Measurements from ENCODE around the gene B4GALT7.
"Not testable (repeated sequence)": the region's sequence is repeated elsewhere in the genome, so short reads cannot be mapped to it uniquely, and the experiment has no call there.

The B4GALT7 gene

DNA sequence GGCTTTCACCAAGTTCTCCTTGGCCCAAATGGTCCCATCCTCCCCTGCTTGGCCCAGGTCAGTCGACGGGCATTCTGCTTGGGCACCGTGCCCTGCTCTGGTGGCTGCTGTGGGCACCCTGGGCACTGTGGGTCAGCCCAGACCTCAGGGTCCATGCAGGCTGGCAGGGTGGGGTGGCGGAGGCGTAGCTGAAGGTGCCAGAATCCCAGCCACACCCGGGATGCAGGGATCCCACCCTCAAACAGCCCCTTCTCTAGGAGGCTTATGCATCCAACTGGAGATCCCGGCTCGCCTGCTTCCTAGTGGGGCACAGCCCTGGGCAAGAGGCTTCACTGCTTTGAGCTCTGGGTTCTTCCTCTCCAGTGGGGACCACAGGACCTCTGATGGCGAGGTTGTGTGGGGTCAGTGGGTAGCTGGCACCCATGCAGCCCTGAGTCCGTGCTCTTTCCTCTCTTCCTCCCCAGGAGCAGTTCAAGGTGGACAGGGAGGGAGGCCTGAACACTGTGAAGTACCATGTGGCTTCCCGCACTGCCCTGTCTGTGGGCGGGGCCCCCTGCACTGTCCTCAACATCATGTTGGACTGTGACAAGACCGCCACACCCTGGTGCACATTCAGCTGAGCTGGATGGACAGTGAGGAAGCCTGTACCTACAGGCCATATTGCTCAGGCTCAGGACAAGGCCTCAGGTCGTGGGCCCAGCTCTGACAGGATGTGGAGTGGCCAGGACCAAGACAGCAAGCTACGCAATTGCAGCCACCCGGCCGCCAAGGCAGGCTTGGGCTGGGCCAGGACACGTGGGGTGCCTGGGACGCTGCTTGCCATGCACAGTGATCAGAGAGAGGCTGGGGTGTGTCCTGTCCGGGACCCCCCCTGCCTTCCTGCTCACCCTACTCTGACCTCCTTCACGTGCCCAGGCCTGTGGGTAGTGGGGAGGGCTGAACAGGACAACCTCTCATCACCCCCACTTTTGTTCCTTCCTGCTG, 9.4 kb downstream of the B4GALT7 start:
- DNase-seq (ENCODE audit: low read depth in 2 of 2): no peak

DNA sequence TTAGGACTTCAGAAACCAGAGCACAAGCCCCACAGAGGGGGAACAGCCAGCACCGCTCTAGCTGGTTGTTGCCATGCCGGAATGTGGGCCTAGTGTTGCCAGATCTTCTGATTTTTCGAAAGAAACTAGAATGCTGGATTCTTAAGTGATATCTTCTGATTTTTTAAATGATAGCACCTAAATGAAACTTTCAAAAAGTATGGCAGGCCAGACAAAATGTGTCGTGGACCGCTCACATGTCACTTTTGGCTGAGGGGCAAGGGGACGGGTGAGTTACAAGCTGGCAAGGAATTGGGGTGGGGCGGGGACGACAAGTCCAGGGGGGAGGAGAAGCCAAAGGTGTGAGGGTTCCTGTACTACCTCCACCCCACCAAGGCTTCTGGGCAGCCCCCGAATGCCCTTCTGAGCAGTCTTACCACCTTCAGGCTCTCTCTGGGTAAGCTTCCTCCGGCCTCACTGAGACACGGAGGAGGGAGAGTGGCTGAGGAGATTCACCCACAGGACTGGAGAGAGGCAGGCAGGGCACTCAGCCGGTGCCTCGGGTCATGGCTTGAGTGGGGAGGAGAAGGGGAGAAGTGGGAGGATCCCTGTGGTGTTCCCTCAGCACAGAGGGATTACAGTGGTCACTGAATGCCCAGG, 10.3 kb downstream of the B4GALT7 start:
- no peak for DNase-seq (ENCODE audit: low read depth in 2 of 2)

DNA sequence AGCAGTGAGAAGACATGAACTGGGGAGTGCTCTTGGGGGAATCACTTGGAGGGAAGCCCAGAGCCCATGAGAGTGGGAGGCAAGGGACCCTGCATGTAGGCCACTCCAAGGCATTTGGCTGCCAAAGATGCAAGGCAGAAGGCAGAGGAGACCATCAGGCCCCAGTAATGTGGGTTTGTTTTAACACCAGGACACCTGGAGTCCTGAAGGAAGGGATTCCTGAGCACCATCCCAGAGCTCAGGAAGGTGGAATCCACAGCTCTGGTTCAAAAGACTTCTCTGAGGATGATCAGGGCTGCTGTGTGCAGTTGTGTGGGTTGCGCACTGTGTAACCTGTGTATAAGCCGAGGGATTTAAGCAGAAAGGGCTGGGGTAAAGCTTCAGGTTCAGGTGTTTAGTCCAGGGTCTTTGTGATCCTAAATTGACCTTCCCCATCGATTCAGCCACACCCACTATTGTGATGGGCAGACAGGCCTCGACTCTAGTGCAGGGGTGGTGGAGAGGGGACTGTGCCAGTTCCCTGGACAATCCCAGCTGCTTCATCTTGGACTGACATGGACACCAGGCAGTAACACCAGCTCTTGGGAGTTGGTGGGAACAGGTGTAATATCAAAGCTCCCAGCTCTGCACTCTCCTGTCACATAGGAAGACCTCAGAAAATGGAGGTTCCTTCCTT, 11.0 kb downstream of the B4GALT7 start:
- DNase-seq (ENCODE audit: low read depth in 2 of 2): no peak

DNA sequence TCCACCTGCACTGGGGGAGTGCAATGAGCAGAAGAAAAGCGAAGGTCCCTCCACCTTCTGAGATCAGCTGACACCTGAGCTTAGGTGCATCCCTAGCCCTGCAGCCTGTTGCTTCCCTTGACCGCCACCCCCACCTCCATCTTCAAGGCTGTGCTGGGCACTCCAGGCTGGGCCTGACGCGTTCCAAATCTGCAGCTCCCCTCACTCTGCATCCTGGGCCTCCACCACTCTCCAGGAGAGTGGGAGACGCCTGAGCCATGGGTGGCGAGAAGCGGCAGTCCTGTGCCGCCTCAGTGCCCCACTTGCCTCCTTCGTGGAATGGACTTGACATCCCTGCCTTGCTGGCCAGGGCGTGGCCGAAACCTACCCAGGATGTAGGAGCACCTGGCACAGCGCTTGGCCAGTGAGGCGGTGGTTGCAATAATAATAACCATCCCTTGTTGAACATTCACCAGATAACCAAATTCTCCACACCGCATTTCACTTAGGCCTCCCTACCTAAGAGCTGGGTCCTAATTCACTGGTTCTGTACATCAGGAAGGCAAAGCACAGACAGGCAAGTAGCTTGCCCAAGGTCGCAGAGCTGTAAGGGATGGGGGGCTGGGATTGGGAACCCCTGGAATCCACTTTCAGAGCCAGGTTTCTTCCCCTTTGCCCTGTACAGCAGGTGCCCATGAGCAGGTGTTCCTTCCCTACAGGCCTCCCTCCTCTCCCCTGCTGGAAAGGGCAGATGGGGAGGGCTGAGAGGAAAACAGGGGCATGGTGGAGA, 11.7 kb downstream of the B4GALT7 start:
- DNase-seq (ENCODE audit: low read depth in 2 of 2): no peak

DNA sequence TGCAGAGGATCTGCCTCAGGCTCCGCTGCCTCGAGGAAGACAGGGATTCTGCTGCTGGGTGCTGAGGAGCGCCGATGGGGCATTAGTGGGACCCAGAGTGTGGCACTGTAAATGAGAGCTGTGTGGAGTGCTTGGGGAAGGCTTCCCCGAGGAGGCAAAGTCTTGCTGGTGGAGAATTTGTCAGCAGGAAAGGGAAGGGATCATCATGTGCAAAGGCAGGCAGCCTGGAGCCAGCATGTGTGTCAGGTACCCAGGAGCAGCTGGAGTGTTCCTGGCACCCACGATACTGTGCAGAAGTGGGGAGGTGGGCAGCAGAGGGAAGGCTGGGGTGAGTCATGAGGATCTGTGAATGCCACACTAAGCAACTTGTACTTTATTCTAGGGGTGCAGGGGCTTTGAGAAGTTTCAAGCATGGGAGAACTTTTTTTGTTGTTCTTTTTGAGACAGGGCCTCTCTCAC, 12.3 kb downstream of the B4GALT7 start:
- DNase-seq (ENCODE audit: low read depth in 2 of 2): no peak

DNA sequence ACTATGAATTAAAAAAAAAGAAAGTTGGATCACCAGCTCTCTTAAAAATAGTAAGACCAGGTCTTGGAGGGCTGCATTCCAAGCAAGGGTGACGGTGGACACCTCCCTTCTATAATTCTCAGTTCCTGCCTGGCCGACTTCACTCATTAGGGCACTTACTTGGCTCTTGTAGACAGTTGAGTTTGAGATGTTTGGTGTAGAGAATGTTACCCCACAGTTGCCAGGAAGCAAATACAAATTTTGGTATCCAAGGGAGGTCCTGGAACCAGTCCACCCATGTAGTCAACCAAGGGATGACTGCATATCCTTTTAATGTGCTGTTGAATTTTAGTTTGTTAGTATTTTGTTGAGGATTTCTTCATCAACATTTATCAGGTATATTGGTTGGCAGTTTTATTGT, 20.6 kb downstream of the B4GALT7 start:
- no peak for DNase-seq (ENCODE audit: low read depth in 2 of 2)

DNA sequence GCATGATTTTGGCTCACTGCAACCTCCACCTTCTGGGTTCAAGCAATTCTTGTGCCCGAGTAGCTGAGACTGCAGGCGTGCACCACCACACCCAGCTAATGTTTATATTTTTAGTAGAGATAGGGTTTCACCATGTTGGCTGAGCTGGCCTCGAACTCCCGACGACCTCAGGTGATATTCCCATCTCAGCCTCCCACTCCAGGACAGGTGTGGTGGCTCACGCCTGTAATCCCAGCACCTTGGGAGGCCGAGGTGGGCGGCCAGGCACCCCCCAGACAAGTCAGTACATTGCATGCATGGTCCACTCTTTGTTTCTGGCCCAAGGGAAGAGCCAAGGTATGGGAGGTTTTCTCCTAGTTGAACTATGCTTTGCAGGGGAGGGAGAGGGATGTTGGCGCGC, 24.2 kb downstream of the B4GALT7 start:
- DNase-seq (ENCODE audit: low read depth in 2 of 2): not testable (repeated sequence)

DNA sequence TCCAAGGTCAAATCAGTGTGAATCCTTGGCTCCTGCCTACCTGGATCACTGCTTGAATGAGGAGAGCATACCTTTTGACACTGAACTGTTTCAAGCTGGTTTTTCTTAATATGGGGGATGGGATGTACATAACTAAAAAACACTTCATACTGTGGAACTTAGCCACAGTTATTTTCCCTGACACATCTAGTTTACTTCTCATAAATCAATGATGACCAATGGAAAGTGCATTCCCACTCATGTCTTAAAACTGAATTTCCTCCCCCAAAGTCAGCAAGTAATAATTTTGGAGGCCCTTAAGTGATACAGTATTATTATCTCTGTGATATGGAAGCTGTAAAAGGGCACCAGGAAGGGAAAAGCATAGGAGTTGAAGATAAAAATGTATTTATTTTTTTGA, 30.3 kb downstream of the B4GALT7 start:
- not testable (repeated sequence) for DNase-seq (ENCODE audit: low read depth in 2 of 2)

DNA sequence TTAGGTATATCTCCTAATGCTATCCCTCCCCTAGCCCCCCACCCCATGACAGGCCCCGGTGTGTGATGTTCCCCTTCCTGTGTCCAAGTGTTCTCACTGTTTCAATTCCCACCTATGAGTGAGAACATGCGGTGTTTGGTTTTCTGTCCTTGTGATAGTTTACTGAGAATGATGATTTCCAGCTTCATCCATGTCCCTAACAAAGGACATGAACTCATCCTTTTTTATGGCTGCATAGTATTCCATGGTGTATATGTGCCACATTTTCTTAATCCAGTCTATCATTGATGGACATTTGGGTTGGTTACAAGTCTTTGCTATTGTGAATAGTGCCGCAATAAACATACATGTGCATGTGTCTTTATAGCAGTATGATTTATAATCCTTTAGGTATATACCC, 35.0 kb downstream of the B4GALT7 start:
- not testable (repeated sequence) for DNase-seq (ENCODE audit: low read depth in 2 of 2)

DNA sequence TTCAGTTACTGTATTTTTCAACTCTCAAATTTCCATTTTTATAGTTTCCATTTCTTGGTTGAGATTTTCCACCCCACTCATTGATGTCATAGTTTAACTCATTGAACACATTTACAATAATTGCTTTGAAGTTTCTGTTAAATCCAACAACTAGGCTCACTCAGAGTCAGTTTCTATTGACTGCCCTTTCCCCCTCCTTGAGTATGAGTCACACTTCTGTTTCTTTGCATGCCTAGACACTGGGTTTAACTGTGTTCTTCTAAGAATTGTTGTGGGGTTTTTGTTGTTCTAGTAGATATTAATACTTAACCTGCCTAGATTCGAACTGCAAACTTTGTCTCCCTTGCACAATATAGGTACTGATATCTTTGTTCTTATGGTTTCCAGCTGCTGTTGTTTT, 45.5 kb downstream of the B4GALT7 start:
- not testable (repeated sequence) for DNase-seq (ENCODE audit: low read depth in 2 of 2)

DNA sequence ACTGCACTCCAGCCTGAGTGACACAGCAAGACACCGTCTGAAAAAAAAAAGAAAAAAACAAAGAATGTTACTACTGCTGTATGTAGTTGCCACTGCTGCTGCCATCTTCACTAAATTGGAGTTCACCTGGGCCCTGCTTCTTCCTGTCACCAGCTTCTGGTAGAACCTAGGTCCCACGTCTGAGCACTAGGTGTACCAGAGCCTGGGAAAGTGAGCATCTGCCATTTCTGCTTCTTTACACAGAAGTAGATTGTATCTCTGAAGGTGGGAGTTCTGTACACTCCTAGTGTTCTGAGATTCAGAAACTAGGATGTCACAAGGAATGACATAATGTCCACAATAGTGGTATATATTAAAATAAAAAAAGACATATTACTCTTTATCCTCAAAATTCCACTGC, 51.3 kb downstream of the B4GALT7 start:
- DNase-seq (ENCODE audit: low read depth in 2 of 2): not testable (repeated sequence)

DNA sequence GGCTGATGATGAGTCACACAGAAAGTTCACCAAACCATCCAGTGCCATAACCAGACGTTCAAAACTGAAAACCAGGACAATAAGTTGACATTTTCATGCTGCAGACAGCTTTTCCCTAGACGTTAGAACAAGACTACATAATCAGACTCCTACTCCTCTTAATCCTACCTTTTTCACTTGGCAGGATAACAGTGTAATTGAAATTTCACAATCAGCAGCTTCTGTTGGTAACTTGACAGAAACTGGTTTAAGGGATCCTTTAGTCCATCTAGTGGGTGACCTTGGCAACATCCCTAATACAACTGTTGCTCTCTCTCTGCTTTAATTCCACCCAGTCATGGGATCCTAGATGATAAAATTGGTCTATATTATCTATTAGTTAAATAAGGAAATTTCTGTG, 57.9 kb downstream of the B4GALT7 start:
- not testable (repeated sequence) for DNase-seq (ENCODE audit: low read depth in 2 of 2)

DNA sequence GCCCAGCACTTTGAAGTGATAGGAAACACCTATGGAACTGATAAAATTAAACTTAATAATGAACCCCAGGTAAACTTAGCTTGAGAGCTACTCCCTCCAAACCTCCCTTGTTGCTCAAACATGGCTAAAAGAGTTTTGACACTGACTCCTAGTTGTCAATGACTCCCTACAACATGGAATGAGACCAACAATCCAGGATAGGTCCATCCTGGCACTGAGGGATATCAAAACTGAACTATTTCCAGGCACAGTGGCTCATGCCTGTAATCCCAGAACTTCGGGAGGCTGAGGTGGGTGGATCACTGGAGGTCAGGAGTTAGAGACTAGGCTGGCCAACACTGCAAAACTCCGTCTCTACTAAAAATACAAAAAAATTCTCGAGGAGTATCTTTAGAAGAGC, 58.6 kb downstream of the B4GALT7 start:
- not testable (repeated sequence) for DNase-seq (ENCODE audit: low read depth in 2 of 2)

All from activated CD4-positive, alpha-beta T cell treated with anti-CD3 and anti-CD28 coated beads for 24 hours (primary cell).